ENCODE results near the gene NDUFAF8.

- TF ChIP-seq MAX (IDR thresholded peaks at IDR 0.05; ENCODE audit: low read depth, low read length) = no peak
- TF ChIP-seq MXI1 (IDR thresholded peaks at IDR 0.05; ENCODE audit: low read depth, low read length) = no peak
- TF ChIP-seq PAX5 (IDR thresholded peaks at IDR 0.05; ENCODE audit: borderline replicate concordance, low read depth, low read length) = peak; percentile 55; the same call in 1 of the 2 replicates
- TF ChIP-seq MYB (IDR thresholded peaks at IDR 0.05; ENCODE audit: borderline replicate concordance, low read depth, low read length) = no peak
- no peak for TF ChIP-seq FOXK2 (IDR thresholded peaks at IDR 0.05)
- TF ChIP-seq PKNOX1 (IDR thresholded peaks at IDR 0.05) = no peak
- no peak for TF ChIP-seq POLR2A (IDR thresholded peaks at IDR 0.05; ENCODE audit: low read depth, low read length)
- TF ChIP-seq BHLHE40 (IDR thresholded peaks at IDR 0.05; ENCODE audit: borderline replicate concordance in 1 of 2, low read depth in 2 of 2, low read length in 1 of 2) = no peak
- no peak for TF ChIP-seq POLR2AphosphoS5 (IDR thresholded peaks at IDR 0.05; ENCODE audit: low read length)
- no peak for TF ChIP-seq SREBF2 (IDR thresholded peaks at IDR 0.05; ENCODE audit: low read length)
- no peak for TF ChIP-seq CTCF (IDR thresholded peaks at IDR 0.05 in 2 of 3, conservative IDR thresholded peaks at IDR 0.05 in 1 of 3; ENCODE audit: control insufficient read depth in 2 of 3, extremely low read depth in 1 of 3, insufficient read depth in 1 of 3, low read depth in 3 of 3, low read length in 3 of 3)
Observed at GRCh38 chr17:81237591-81238489, 1.3 kb upstream of the NDUFAF8 start.

All from GM12878 (cell line).